HCEC 1CT (cell line): ENCODE data around the gene NAA30.
"Not testable (repeated sequence)": the region's sequence is repeated elsewhere in the genome, so short reads cannot be mapped to it uniquely, and the experiment has no call there.

Experiments used
- DNase-seq: peaks from one replicate; pipeline ENCODE4 v3.0.0-alpha.2; 2017

Gene NAA30

DNA sequence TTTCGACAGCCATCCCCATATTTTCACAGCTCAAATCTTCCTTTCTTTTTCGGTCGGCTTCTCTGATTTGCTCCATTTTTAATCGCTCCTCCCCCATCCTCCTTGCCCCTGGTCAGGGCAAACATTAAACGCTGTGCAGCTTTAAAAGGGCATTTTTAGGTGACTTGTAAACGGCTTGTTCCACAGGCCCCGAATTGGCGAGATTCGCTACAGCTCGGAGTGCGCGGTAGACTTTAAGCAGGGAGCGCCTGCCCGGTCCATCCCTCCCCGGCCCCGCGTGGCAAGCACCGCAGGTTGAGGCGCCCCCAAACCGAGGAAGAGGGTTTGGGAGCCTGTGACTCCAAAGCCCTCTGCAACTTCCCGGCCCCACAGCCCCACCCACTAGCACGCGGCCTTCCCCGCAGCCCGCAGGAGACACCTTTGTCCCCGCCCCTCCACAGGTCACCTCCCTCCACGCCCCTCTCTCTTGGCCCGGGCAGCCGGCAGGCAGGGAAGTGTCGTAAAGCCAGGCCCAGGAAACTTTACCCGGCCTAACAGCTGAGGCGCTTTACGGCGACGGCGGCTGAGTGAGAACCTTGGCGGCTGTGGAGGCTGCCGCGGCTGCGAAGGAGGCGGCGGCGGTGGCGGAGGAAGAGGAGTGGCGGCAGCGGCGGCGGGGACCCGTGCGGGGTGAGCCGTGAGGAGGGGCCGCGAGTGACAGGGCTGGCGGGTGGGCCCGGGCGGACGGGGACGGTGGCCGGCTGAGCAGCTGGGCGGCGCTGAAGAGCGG, at the start of gene NAA30:
Gene NAA30 (plus strand): TSS at position 550 of the 769 bp plus-strand sequence. CDS start 372 bp downstream, outside the sequence.
- DNase-seq: peak; percentile 91

DNA sequence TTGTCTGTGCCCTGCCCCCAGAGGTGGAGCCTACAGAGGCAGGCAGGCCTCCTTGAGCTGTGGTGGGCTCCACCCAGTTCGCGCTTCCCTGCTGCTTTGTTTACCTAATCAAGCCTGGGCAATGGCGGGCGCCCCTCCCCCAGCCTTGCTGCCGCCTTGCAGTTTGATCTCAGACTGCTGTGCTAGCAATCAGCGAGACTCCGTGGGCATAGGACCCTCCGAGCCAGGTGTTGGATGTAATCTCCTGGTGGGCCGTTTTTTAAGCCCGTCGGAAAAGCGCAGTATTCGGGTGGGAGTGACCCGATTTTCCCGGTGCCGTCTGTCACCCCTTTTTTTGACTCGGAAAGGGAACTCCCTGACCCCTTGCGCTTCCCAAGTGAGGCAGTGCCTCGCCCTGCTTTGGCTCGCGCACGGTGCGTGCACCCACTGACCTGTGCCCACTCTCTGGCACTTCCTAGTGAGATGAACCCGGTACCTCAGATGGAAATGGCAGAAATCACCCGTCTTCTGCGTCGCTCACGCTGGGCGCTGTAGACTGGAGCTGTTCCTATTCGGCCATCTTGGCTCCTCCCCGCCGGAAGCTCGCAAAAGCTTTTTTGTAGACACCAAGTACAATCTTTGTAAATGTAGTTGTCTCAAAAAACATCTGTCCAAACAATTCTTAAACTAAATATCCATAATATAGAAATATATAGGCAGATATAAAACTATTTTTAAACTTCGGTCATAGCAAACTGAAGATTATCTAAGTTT, 46.7 kb upstream of the NAA30 start:
- not testable (repeated sequence) for DNase-seq

DNA sequence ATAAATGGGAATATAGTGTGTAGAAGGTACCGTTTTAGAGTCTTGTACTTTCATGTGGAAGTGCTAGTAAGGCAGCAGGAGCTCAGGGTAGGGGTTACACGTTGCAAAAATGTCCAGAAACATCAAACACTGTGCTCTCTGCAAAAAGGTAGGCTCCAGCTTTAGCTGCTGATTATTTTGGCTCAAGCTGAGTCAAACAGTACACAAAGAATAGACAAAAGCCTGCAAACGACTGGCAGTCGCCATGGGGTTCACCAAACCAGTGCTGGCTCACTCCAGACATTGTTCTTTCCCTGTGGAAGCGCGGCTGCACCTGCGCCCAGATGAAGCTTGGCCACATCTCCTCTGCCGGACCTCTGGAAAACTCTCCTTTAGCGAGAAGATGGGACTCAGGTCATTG, 45.3 kb upstream of the NAA30 start:
- no peak for DNase-seq

DNA sequence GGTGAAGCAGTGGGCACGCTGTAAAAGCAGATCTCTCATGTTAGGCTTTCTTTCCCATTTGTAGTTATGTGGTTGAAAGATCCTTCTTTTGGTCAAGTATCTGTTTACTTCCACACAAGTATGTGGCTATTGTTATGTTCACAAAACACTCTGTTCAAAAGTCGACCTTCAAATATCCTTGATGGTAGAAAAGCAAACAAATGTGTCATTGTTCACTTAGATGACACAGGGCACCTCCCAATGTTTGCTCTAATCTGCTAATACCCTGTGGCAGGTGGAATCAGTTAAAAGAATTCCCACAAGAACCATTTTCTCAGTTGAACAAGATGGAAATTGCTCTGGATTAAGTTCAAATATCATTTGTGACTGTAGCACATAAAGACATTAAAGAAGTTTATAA, 43.6 kb upstream of the NAA30 start:
- DNase-seq: no peak

DNA sequence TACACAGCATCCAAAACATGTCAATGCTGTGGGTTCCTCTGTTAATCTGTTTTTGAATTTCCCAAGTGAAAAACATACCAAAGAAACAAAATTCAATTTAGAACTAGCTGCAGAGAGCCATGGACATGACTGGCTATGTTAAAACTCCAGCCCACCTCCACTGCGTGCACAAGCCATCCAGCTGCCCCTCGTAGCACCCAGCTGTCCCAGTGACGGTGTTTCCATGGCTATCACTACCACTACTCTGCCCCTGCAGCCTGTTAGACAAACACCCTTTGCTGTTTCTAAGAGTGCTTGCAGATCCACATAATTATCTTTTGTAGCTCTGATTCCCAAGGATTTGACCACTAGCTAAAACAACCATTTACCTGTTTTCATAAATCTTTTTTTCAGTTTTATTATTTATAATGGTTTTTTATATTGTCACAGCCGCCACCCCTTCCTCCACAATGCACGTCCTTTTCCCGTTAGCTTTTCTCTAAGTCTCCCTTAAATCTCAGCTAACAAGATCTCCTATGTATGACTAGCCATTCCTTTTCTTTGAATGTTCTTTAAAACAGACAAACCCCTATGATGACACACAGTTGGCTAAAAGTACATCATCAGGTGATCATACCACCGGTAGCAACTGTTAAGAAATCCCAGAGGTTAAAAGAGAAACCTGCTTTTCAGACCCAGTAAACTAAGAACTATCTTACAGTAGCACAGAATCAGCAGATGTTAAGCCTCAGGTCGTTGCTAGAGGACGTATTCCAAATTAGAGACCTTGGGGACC, 37.8 kb upstream of the NAA30 start:
- no peak for DNase-seq

DNA sequence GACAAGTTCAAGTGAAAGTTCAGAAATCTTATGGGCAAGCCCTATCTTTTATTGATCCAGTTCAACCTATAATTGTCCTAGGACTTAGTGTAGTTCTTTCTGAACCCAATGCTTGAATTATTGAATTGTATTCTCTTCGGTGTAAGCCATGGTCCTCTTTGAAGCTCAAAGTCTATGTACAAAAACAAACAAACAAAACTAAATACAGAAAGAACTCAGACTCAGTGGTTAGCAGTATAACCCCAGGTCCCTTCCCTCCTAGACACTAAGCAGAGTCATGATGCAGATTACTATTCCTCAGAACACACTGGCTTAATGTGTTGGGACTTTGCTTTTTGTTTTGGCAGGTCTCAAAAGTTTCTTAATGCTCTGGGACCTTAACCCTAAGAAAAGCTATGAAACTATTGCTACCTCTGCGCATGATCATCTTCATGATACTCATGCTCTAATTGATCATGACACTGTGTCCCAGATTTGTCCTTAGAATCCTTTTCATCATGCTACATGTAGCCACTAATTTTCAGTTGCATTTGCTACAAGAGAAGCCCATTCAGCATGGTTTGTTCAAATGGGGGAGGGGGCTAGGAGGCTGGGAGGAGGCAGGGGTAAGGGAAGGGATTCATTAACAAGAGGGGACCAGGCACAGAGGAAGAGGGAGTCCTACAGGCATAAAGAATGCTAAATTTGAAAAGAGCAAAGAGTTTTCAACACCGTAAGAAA, 35.1 kb upstream of the NAA30 start:
- no peak for DNase-seq

DNA sequence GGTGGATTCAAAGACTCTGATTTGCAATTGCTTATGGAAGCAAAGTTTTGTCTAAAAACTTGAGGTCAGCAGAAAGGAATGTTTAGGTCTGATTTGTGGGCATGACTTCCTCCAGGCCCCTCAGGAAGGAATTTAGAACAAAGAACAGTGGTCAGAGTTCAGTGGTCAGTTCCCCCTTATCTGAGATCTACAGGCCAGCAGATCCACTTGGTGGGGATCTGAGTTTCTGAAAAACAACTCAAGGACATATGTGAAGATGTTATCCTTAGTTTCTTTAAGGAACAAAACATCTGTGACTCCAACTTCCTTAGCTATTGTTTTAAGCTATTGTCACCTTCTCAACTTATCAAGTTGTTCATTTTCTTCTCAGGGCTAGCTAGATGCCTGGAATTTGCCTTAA, 28.0 kb upstream of the NAA30 start:
- no peak for DNase-seq

DNA sequence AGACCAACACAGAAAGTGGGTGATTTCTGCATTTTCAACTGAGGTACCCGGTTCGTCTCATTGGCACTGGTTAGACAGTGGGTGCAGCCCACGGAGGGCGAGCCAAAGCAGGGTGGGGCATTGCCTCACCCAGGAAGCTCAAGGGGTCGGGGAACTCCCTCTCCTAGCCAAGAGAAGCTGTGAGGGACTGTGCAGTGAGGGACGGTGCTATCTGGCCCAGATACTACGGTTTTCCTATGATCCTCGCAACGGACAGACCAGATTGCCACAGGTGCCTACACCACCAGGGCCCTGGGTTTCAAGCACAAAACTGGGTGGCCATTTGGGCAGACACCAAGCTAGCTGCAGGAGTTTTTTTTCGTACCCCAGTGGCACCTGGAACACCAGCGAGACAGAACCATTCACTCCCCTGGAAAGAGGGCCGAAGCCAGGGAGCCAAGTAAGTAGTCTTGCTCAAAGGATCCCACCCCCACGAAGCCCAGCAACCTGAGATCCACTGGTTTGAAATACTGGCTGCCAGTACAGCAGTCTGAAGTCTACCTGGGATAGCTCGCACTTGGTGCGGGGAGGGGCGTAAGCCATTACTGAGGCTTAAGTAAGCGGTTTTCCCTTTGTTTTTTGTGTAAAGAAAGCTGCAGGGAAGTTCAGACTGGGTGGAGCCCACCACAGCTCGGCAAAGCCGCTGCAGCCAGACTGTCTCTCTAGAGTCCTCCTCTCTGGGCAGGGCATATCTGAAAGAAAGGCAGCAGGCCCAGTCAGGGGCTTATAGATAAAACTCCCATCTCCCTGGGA, 25.5 kb upstream of the NAA30 start:
- no peak for DNase-seq

DNA sequence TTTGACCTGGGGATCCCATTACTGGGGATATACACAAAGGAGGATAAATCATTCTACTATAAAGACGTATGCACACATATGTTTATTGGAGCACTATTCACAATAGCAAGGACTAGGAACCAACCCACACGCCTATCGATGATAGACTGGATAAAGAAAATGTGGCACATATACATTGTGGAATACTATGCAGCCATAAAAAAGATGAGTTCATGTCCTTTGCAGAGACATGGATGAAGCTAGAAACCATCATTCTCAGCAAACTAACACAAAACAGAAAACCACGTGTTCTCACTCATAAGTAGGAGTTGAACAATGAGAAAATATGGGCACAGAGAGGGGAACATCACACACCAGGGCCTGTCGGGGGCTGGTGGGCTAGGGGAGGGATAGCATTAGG, 20.2 kb upstream of the NAA30 start:
- DNase-seq: not testable (repeated sequence)

DNA sequence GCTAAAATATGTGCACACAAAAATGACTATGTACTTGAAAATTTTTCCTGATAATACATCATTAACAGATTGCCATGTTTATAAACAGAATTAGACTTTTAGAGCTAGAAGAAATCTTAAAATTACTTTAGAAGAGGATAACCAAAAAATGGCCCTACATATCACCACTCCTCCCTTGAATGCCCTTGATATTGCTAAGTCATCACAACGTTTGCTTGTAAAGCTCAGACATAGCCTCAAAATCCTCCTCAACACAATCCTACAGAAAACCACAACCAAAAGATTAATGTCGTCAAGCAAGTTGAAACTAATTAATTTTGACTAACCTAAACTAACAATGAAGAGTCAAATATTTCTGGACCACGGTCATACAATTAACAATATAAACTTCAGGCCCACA, 19.4 kb upstream of the NAA30 start:
- no peak for DNase-seq

DNA sequence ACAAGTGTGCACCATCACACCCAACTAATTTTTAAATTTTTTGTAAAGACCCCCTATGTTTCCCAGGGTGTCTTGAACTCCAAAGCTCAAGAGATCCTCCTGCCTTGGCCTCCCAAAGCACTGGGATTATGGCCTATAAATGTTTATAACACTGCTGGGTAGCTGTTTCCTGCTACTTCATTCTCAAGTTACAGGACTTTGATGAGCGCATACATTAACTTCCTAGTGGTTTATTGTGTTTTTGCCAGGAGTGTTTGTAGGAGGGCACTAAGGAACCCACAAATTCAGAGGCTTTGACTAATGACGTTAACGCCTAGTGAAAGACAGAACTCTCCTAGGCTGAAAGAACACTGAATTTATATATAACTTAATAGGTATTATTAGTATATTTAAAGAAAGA, 15.2 kb upstream of the NAA30 start:
- DNase-seq: no peak

DNA sequence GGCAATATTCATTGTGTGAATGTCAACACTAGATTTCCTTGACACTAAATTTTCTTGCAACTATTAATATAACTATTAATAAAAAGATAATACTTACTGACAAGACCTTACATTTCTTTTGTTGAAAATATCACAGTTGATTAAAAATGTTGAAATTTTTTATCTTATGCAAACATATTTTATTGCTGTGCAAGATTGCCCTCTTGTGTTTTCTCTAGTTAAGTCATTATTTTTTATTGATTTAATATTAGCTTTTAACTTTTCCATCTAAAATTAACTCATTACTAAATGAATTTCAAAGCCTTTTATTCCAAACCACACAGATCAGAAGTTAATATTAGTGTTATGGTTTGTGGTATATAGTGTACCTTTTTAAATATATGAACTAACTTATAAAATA, 11.7 kb upstream of the NAA30 start:
- peak; percentile 45 for DNase-seq

DNA sequence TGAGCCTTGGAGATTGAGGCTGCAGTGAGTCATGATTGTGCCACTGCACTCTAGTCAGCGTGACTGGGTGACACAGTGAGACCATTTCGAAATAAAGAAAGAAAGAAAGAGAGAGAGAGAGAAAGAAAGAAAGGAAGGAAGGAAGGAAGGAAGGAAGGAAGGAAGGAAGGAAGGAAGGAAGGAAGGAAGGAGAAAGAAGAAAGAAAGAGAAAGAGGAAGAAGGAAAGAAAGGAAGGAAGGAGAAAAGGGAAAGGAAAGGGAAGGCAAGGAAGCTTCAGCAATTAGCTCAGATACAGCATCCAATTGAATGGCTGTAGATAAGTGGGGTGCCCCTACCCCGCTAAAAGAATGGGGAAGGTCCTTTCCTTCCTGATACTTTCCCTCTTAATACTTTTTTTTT, 9.5 kb upstream of the NAA30 start:
- no peak for DNase-seq

DNA sequence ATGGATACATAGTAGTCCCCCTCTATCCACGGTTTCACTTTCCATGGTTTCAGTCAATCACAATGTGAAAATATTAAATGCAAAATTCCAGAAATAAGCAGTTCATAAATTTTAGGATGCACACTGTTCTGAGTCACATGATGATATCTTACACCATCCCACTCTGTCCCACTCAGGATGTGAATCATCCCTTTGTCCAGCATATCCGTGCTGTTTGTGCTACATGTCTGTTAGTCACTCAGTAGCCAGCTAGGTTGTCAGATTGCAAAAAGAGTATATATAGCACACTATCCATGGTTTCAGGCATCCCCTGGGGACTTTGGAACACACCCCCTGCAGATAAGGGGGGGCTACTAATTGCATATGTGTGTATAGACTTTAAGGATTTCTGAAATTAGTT, 8.1 kb upstream of the NAA30 start:
- DNase-seq: peak; percentile 95

DNA sequence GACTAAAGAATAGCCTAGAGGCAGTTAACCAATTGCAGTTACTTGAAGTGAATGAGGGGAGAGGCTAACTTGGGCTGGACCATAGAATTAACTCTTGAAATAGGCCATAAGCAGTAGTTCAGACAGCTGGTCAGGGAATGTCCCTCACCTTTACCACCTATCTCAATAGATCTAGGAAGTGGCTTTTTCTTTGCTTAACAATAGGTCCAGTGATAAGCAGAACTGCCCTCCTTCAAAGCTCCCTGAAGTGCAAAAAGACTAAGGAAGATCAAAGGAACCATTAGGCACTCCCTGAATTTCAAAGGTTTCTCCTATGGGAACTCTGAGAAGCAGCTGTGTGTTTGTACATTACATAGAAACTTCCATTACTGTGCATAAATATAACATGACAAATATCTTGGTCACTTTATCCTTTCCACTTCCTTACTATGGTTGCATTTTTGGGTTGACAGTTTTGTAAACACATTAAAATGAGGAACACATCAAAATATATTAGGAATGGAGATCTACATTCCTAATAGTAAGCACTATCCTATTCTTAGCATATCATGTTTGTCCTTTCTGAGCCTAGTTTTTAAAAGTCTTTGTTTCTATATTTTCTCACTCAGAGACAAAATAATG, 7.2 kb upstream of the NAA30 start:
- DNase-seq: peak; percentile 19

DNA sequence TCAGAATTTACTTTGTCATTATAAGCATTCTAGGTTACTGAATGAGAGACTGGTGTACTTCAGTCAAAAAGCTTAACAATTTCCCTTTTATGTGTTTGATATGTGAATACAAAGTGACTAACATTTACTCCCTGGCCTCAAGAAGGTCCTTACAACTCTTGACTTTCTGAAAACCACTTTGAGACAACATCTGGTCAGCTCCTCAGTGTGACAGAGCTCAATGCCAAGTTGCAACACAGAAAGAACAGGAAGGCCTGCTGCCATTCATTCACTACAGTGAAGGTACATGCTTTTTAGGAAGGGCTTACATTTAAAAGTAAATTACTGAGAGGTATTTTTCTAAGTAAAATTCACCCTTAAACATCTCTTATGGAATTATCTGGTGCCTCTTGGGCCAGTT, 2.3 kb upstream of the NAA30 start:
- DNase-seq: no peak

DNA sequence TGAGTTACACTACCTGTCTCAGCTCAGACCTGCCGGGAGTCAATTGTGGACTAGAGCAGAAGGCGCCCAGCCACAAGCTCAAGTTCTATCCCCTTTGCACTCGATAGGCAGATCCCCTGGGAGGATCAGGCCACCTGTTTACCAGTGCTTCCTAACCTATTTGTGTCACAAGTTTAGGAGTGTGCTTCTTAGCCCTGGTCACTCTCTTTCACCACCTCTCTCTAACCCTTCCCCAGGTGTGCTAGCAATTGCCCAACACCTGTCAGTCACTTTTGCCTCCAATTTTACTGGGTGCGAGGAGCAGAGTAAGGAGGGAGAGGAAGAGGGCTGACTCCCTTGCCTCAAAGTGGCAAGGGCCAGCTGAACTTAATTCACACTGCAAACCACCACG, 745 bp upstream of the NAA30 start:
- DNase-seq: no peak

DNA sequence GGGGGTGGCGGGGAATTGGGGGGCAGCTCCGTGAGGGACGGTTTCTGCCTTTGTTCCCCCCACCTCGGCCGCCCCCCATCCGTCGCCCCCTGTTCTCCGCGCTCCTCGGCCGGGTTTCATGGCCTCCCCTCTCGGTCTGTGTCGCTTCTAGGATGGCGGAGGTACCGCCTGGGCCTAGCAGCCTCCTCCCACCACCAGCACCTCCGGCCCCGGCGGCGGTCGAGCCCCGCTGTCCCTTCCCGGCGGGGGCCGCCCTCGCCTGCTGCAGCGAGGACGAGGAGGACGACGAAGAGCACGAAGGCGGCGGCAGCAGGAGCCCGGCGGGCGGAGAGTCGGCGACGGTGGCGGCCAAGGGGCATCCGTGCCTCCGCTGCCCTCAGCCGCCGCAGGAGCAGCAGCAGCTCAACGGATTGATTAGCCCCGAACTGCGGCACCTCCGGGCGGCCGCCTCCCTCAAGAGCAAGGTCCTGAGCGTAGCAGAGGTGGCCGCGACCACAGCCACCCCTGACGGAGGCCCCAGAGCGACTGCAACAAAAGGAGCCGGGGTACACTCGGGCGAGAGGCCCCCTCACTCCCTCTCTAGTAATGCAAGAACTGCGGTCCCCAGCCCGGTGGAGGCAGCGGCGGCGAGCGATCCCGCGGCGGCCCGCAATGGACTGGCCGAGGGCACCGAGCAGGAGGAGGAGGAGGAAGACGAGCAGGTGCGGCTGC, 575 bp downstream of the NAA30 start:
- DNase-seq: peak; percentile 31

DNA sequence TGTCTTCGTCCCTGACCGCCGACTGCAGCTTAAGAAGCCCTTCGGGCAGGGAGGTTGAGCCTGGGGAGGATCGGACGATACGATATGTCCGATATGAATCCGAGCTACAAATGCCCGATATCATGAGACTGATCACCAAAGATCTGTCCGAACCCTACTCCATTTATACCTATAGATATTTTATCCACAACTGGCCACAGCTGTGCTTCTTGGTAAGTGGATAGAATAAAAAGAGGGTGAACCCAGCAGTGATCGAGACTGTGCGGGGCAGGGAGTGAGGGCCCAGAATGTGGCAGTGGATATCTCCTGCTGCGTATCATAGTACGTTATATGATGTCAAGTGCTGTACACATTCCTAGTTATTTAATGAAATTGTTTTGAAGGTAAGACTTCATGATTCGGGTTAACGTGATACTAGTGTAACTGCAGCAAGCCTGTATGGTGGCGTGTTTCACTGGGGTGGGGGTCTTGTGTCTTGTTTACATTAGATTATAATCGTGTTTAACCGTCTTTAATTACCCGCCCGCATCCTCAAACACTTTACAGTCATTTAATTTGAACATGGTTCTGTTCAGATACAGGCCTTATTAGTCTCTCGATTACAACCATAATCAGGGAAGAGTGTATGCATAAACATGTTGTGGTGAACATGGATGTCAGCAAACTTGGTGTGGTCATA, 1.3 kb downstream of the NAA30 start:
- peak; percentile 13 for DNase-seq

DNA sequence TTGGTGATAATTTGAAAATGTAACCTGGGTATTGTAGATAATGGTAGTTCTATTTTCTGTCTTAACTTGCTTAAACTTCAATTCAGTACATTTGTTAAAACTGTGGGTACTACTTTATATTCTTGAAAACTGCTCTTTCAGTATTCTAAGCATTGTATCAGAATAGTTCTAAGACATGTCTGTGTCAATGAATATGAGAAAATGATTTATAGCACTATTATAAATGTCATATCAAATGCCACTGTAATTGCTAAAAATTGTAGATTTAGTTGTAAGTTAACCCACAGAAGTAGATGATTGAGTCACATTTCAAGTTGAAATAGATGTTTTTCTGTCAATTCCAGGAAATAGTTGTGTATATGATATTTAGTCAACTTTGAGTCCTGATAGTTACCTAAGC, 2.4 kb downstream of the NAA30 start:
- DNase-seq: no peak
